H1 (cell line): ENCODE data around the gene GABRE.

Source experiments
- GTF2F1 ChIP-seq: IDR thresholded peaks from 2 replicates; pipeline ENCODE4 v1.6.1; 2012; ENCODE audit warnings: low read depth, low read length, improper control_type of control experiment, borderline replicate concordance
- KDM1A ChIP-seq: fragments of 200-600, 300-600 bp; sonication (generic); IDR thresholded peaks from 2 replicates; pipeline ENCODE4 v1.7.1; 2016; ENCODE audit warnings: mild to moderate bottlenecking, low read length, borderline replicate concordance
- POLR2A ChIP-seq, 2 experiments: IDR thresholded peaks; 1 replicate in 1 of 2; 2 replicates in 1 of 2; pipeline ENCODE4 v1.6.1; 2011; ENCODE audit warnings: low read depth in 2 of 2, low read length in 2 of 2, mild to moderate bottlenecking in 2 of 2; ENCODE audit errors: control extremely low read depth in 1 of 2
- POLR2AphosphoS5 ChIP-seq: IDR thresholded peaks from 2 replicates; pipeline ENCODE4 v1.6.1; 2011; ENCODE audit warnings: low read depth, low read length
- RAD21 ChIP-seq, 2 experiments: IDR thresholded peaks in 1 of 2; conservative IDR thresholded peaks in 1 of 2; 2 replicates each; pipeline ENCODE4 v1.6.1; 2011; ENCODE audit warnings: low read depth in 2 of 2, low read length in 2 of 2, improper control_type of control experiment in 1 of 2, inconsistent platforms in 1 of 2, mild to moderate bottlenecking in 1 of 2, moderate library complexity in 1 of 2
- RNF2 ChIP-seq: fragments of 200-900, 300-1000 bp; sonication (generic); IDR thresholded peaks from 2 replicates; pipeline ENCODE4 v1.7.1; 2016; ENCODE audit warnings: borderline replicate concordance, low read depth, mild to moderate bottlenecking, antibody characterized with exemption, low read length; ENCODE audit not compliant: poor library complexity, severe bottlenecking; ENCODE audit errors: missing control alignments
- TAF1 ChIP-seq: IDR thresholded peaks from 2 replicates; pipeline ENCODE4 v1.6.1; 2011; ENCODE audit warnings: mild to moderate bottlenecking, low read depth, low read length
- TF ChIP-seq, protein P1 (sequence below), 3 experiments: IDR thresholded peaks; 1 replicate in 2 of 3; 2 replicates in 1 of 3; pipeline versions ENCODE4 v1.5.1 to v1.6.1; 2011; ENCODE audit warnings: low read length in 3 of 3, mild to moderate bottlenecking in 3 of 3, inconsistent platforms in 2 of 3, low read depth in 1 of 3, moderate library complexity in 1 of 3; ENCODE audit not compliant: insufficient read depth in 1 of 3; ENCODE audit errors: control extremely low read depth in 1 of 3
- TF ChIP-seq, protein P2 (sequence below): IDR thresholded peaks from 2 replicates; pipeline ENCODE4 v1.6.1; 2011; ENCODE audit warnings: low read length, improper control_type of control experiment

DNA sequence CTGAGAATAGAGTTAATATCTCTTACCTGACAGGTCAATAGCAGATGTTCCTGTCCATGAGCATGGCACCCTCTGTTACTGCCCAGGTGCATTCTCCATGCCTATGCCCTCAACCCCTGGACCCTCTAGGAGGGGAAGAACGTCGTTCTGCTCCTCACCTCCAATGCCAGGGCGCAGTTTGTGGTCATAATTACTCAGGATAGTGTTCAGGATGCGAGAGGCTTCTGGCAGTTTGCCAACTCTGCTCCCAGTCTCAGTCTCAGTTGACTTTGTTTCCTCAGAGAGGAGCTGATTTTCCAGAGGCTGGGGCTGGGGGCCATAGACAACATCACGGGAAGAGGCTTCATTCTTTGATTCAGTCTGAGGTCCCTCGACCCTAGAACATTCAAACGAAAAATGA is 4.4 kb downstream of the GABRE start:
- TF ChIP-seq, protein P1, sequence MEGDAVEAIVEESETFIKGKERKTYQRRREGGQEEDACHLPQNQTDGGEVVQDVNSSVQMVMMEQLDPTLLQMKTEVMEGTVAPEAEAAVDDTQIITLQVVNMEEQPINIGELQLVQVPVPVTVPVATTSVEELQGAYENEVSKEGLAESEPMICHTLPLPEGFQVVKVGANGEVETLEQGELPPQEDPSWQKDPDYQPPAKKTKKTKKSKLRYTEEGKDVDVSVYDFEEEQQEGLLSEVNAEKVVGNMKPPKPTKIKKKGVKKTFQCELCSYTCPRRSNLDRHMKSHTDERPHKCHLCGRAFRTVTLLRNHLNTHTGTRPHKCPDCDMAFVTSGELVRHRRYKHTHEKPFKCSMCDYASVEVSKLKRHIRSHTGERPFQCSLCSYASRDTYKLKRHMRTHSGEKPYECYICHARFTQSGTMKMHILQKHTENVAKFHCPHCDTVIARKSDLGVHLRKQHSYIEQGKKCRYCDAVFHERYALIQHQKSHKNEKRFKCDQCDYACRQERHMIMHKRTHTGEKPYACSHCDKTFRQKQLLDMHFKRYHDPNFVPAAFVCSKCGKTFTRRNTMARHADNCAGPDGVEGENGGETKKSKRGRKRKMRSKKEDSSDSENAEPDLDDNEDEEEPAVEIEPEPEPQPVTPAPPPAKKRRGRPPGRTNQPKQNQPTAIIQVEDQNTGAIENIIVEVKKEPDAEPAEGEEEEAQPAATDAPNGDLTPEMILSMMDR (IDR thresholded peaks at IDR 0.05; ENCODE audit: control extremely low read depth in 1 of 3, insufficient read depth in 1 of 3, low read depth in 1 of 3, low read length in 3 of 3): no peak
- TF ChIP-seq, protein P2, sequence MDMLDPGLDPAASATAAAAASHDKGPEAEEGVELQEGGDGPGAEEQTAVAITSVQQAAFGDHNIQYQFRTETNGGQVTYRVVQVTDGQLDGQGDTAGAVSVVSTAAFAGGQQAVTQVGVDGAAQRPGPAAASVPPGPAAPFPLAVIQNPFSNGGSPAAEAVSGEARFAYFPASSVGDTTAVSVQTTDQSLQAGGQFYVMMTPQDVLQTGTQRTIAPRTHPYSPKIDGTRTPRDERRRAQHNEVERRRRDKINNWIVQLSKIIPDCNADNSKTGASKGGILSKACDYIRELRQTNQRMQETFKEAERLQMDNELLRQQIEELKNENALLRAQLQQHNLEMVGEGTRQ: no peak
- TF ChIP-seq RAD21 (IDR thresholded peaks at IDR 0.05 in 1 of 2, conservative IDR thresholded peaks at IDR 0.05 in 1 of 2; ENCODE audit: low read depth in 2 of 2, low read length in 2 of 2): no peak
- TF ChIP-seq TAF1: no peak
- TF ChIP-seq KDM1A: no peak
- TF ChIP-seq RNF2: no peak
- no peak for TF ChIP-seq POLR2AphosphoS5
- no peak for TF ChIP-seq POLR2A (IDR thresholded peaks at IDR 0.05; ENCODE audit: control extremely low read depth in 1 of 2, low read depth in 2 of 2, low read length in 2 of 2)
- no peak for TF ChIP-seq GTF2F1
